ENCODE measurements around the gene FNDC11.

Gene FNDC11, protein sequence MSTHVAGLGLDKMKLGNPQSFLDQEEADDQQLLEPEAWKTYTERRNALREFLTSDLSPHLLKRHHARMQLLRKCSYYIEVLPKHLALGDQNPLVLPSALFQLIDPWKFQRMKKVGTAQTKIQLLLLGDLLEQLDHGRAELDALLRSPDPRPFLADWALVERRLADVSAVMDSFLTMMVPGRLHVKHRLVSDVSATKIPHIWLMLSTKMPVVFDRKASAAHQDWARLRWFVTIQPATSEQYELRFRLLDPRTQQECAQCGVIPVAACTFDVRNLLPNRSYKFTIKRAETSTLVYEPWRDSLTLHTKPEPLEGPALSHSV

DNA sequence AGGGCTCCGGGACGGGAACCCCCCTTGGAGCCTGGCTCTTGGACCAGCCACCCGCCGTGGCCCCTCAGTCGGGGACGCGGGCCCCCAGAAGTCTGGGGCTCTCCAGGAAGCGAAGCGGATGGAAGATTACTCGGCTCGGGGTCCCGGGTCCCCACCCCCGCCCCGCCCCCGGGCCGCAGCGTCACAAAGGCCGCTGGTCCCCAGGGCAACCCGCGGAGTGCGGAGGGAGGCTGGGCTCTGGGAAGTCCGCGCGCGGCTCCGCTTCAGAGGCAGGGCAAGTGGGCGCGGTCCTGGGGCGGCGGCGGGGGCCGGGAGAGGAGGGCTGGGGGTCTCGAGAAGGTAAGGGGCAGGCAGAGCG is at the start of gene FNDC11:
FNDC11 (plus strand) TSS at position 227 of the 358 bp plus-strand sequence. CDS start 1,505 bp downstream, outside the sequence.
- DNase-seq (ENCODE audit: low read depth) = no peak
- TF ChIP-seq, protein P1, sequence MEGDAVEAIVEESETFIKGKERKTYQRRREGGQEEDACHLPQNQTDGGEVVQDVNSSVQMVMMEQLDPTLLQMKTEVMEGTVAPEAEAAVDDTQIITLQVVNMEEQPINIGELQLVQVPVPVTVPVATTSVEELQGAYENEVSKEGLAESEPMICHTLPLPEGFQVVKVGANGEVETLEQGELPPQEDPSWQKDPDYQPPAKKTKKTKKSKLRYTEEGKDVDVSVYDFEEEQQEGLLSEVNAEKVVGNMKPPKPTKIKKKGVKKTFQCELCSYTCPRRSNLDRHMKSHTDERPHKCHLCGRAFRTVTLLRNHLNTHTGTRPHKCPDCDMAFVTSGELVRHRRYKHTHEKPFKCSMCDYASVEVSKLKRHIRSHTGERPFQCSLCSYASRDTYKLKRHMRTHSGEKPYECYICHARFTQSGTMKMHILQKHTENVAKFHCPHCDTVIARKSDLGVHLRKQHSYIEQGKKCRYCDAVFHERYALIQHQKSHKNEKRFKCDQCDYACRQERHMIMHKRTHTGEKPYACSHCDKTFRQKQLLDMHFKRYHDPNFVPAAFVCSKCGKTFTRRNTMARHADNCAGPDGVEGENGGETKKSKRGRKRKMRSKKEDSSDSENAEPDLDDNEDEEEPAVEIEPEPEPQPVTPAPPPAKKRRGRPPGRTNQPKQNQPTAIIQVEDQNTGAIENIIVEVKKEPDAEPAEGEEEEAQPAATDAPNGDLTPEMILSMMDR (conservative IDR thresholded peaks at IDR 0.05; ENCODE audit: control insufficient read depth, insufficient read depth, low read depth, low read length) = no peak
- peak within 1 kb of the TSS; percentile 51 for H3K4me3 ChIP-seq (ENCODE audit: control insufficient read depth, low read depth, low read length)

DNA sequence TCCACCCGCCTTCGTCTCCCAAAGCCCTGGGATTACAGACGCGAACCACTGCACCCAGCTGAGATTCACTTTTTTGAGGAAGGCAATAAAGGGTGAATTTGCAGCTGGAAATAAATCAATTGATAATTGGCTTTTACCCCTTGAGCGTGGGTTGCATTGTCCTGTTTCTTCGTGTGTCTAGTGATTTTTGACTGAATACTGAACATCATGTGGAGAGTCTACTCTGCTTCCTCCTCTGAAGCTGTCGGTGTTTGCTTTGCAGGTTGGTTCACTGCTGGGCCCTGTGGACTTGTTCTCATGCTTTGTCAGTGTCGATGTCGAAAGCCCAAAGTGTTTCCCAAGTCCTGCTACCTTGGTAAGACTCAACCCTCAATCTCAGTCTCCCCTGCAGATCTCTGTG is 49.3 kb upstream of the FNDC11 start:
- no peak for DNase-seq (ENCODE audit: low read depth)
- H3K4me3 ChIP-seq (ENCODE audit: control insufficient read depth, low read depth, low read length) = no peak overlapping the region
- TF ChIP-seq, protein P1 (conservative IDR thresholded peaks at IDR 0.05; ENCODE audit: control insufficient read depth, insufficient read depth, low read depth, low read length) = no peak

DNA sequence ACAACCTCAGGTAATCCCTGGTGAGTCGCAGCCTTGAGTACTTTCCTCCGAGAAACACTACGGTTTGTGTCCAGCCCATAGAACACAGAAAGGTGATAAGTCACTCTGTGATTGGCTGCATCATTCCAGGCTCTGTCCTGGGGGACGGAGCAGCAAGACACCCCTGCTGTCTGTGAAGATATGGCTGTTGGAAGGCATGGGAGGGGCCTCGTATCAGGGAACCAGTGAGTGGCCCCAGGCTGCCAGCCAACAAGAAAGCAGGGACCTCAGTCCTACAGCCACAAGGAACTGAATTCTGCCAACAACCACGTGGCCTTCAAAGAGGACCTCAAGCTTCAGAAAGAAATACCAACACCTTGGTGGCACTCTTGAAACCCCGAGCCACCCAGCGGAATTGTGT is 48.7 kb upstream of the FNDC11 start:
- no peak overlapping the region for H3K4me3 ChIP-seq (ENCODE audit: control insufficient read depth, low read depth, low read length)
- DNase-seq (ENCODE audit: low read depth) = no peak
- TF ChIP-seq, protein P1 (conservative IDR thresholded peaks at IDR 0.05; ENCODE audit: control insufficient read depth, insufficient read depth, low read depth, low read length) = no peak

DNA sequence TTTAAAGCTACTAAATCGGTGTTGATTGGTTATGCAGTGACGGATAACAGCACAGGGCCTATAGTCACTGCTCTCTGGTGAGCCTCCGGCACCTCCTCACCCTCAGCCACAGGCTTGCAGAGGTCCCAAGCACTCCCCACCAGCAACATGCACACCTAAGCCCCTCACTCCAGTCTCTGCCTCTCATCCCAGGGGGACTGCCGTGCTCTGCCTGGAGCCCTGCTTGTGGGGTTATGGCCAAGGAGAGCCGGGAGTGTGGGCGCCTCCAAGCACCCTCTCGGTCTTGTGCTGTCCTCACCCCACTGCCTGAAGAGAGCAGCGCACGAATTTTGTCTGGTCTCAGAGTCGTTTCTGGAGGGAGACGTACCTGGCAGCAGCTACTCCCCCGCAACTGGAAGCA is 48.2 kb upstream of the FNDC11 start:
- no peak for DNase-seq (ENCODE audit: low read depth)
- no peak overlapping the region for H3K4me3 ChIP-seq (ENCODE audit: control insufficient read depth, low read depth, low read length)
- TF ChIP-seq, protein P1 (conservative IDR thresholded peaks at IDR 0.05; ENCODE audit: control insufficient read depth, insufficient read depth, low read depth, low read length) = no peak

DNA sequence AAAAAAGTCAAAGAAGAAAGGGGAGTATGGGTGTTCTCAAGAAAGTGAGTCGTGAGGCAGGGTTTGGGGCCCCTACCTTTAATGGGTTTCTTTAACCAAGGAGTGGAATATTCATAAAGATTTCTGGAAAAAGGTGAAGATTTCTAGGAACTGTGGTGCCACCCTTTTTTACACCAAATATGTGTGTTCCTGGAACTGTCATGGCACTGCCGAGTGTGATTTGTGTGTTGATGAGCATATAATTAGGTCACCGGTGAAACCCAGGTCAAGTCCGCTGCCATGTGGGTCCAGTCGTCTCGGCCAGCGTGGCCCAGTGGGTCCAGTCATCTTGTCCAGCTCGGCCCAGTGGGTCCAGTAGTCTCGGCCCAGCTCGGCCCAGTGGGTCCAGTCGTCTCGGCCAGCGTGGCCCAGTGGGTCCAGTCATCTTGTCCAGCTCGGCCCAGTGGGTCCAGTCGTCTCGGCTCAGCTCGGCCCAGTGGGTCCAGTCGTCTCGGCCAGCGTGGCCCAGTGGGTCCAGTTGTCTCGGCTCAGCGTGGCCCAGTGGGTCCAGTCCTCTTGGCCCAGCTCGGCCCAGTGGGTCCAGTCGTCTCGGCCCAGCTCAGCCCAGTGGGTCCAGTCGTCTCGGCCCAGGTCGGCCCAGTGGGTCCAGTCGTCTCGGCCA is 46.7 kb upstream of the FNDC11 start:
- no peak for DNase-seq (ENCODE audit: low read depth)
- TF ChIP-seq, protein P1 (conservative IDR thresholded peaks at IDR 0.05; ENCODE audit: control insufficient read depth, insufficient read depth, low read depth, low read length) = no peak
- H3K4me3 ChIP-seq (ENCODE audit: control insufficient read depth, low read depth, low read length) = no peak overlapping the region

DNA sequence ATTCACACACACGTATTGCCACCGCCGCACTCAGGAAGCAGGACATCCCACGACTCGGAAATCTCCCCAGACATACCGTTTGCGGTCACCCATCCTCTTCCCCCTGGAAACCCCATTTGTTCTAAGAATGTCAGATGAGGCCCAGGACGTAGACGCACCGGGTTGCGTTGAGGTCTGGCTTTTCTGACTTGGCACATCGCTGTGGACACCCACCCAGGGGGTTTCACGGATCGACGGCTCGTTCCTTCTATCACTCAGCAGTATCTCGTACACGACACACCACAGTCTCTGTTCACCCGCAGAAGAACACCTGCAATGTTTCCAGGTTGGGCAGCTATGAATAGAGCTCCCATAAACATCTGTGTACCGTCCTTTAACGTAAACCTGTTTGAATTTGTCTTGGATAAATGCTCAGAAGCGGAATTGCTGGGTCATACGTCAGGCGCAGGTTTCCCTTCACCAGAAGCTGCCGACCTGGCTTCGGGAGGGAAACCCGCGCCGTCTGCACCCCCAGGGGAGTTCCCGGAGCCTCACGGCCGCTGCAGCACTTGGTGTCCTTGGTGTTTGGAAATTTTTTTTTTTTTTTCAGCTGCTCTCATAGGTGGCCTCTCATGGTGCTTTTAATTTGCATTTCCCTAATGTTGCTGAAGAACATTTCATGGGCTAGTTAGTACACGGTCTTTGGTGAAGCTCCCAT is 45.7 kb upstream of the FNDC11 start:
- TF ChIP-seq, protein P1 (conservative IDR thresholded peaks at IDR 0.05; ENCODE audit: control insufficient read depth, insufficient read depth, low read depth, low read length) = no peak
- DNase-seq (ENCODE audit: low read depth) = no peak
- no peak overlapping the region for H3K4me3 ChIP-seq (ENCODE audit: control insufficient read depth, low read depth, low read length)

Measured in fibroblast of mammary gland (primary cell).